GM19452 (cell line): Measurements from ENCODE around the gene DNHD1.

ENCODE experiments used
- ATAC-seq: cut with Tn5 transposase; IDR thresholded peaks from one replicate; pipeline ENCODE4 v1.9.1; 2021; ENCODE audit not compliant: unreplicated experiment

Gene DNHD1

GRCh38 chr11:6587360-6587953 is 90.4 kb downstream of the DNHD1 start:
- ATAC-seq, result no peak

- ATAC-seq, result no peak
These were observed 90.9 kb downstream of the DNHD1 start for GRCh38 chr11:6588018-6588417.

DNA sequence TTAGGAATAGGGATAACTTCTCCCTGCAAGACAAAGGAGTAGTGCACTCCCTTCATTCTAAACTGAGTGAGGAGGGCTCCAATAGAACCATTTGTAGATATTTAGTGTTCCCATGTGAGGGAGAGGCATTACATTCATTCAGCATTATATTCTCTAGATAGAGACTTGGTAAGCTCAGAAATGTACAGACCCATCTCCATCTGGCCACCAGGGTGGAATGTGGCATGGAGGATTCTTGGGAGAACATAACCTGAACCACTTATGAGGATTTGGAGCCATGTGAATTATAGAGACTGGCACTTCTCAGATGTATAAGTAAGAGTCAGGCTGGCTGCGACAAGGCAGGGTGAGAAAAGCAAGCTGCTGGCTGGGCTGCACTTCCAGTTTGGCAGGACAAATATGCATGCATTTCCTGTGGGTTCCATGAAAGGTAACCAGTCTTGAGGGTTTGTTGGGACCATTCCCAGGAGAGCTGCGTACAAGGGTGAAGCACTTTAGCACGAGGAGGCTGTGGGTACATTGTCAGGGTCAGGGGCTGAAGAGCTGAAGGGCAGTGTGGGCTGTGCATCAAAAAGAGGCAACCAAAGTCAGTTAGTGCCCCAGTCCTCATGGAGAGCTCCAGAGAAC is 97.2 kb downstream of the DNHD1 start:
- no peak for ATAC-seq

DNA sequence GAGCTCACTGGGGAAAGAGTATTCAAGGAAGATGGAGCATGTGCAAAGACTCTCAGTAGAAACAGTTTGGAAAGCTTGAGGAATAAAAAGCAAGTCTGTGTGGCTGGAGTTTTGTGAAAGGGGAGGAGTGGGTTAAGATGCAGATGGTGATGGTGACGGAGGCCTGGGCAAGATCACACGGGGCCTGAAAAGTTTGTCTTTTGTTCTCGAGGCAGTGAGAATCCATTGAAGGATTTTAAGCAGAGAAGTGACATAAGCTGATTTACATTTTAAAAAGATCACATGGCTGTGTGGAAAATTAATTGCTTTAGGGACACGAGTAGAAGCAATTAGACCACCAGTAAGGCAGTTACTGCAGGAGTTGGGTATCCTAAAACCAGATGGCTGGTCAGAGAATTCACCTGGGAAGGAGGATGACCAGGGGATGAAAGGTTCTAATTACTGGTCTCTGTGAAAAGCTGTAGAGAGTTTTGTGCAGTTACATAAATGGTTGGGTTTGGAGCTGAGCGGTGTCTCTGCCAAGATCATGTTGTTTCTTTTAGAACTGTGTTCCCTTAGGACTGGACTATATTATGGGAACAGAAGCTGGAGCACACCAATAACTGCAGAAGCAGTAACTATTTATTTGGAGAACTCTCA is 99.3 kb downstream of the DNHD1 start:
- ATAC-seq, result no peak

DNA sequence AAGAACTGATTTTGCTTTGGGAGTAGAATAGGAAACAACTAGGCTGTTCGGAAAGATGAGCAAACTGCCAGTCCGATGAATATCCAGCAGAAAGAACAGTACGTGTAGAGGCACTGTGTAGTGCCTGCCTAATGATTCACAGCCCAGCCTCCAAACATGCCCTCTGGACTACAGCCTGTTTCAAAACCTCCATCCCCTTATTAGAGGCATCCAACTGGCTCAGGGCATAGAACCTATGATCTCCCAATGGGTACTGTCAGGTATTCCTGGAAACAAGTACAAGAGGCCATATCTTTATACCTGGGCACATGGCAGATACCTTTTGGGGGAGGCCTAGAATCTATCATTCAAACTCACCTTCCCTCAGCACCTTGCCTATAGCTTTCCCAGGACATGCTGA is 101.5 kb downstream of the DNHD1 start:
- ATAC-seq, result no peak

DNA sequence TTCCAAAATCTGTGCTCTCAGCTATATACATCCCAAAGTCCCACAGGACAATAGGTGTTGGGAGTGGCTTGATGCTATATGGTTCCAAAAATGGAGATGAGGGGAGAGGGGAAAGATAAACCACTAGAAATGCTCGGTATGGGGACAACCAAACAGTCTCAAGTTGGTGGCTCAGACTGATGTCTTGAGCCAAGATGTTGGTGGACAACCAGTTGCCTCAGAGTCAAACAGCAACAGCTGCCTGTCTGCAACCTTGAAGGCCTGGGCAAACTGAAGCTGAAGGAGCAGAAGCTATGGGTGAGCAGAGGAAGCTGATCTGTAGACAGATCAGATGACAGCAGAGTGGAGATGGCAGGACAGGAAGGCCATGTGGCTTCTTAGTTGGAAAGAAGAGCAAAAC is 102.4 kb downstream of the DNHD1 start:
- no peak for ATAC-seq

- ATAC-seq, result no peak
These were observed 102.9 kb downstream of the DNHD1 start for GRCh38 chr11:6599881-6600390.

DNA sequence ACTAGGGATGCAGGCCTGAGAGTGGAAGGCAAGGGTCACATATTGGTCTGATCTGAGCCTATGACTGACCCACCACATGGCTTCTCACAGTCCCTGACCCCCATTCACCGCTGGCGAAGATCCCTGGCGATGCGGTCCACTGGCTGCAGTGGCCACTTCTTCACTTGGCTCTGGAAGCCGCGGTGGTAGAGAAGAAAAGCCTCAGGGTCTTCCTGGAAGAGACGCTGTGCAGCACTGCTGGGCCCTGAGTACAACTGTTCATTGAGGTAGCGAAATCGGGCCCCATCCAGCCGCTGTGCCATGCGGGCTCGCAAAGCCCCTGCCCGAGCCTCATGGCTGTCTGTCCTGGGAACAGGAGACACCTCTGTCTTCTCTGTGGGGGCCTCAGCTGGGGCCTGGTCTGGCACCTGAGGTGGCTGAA is 104.0 kb downstream of the DNHD1 start:
- no peak for ATAC-seq

DNA sequence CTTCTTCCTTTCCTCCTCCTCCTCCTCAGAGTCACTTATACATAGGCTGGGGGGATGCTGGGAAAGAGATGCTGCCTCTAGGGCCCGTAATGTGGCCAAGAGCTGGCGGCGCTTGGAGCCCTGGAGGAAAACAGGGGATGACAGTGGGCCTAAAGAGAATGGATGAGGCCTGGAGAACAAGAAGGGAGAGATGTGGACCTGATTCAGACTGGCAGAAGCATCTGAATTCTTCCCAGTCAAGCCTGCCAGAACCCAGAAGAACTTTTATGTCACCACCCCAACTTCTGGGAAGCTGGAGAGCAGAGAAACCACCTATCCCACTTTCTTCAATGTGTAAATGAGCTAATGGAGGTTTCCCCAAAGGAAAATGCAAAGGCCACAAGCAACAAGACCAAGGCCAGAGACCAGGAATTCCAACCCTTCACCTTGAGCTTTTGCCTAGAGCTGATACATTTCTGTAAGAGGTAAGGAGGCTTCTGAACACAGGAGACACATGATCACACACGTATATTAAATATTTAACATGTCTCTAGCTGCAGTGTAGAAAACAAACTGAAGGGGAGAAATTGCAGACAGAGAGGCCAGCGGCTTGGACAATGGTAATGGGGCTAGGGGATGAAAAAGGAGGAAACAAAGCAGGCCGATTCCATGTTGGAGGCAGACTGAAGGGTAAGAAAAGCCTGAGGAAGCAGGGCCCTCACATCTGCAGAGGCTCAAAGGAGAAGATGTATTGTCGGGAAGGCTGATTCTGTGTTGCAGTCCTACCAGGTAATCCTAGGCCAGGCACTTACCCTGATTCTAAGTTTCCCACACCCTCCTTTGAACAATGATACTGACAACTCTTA is 105.2 kb downstream of the DNHD1 start:
- no peak for ATAC-seq

- ATAC-seq, result peak; percentile 75
These were observed 106.4 kb downstream of the DNHD1 start, which contains the start of the genes ILK and RRP8 for GRCh38 chr11:6603287-6604080. TSS of gene ILK (plus strand) at chr11:6603774. CDS start at chr11:6604272, 498 bp downstream. TSS of gene RRP8 (minus strand) at chr11:6603616. CDS start at chr11:6603502, 114 bp downstream.

GRCh38 chr11:6604081-6604626 is 107.1 kb downstream of the DNHD1 start:
- peak; percentile 36 for ATAC-seq

DNA sequence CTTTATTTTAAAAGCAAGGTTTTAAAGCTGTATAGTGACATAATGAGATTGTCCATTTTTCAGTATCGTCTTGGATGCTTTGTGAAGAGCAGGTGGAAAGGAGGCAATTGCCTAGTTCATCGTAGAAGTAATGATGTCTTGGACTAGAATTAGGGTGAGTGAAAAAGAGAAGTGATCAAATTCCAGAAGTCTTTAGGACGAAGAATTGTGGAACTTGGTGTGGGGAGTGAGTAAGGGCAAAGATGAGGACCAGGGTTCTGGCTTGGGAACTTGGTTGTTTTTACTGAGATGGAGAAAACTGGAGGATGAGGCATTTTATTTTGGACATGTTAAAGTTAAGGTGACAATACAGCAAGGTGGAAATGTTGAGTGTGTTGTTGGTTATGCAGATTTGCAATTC is 107.7 kb downstream of the DNHD1 start:
- ATAC-seq, result no peak

DNA sequence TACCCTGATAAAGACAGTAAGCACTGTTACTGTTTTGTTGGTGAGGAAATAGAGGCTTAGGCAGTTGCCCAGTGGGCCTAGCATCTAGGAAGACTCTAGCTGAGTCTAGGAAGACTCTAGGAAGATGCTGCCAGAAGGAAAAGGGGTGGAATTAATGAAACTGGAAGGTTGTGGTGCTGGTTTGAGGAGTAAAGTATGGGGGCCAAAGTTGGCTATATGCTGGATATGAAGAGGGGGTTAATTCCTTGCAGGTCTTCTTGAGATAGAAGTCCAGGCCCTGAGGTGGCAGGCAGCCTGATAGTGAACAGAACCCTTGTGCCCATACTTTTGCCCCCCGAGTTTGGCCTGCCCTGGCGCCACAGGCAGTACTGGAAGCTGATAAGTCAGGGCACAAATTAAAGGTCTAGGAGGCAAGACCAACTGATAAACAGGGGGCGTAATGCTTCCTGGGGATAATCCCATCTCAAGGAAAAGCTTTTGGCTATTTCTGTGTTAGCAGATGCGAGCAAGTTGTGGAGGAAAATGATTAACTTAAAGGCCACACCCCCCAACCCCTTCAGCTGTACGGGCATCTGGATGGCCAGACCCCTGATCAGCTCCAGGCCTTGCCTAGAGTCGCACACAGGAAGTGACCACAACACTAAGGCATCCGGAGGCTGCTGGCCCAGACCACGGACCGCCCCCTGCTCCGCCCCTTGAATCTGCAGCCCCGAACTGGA is 109.5 kb downstream of the DNHD1 start:
- ATAC-seq, result peak; percentile 41

DNA sequence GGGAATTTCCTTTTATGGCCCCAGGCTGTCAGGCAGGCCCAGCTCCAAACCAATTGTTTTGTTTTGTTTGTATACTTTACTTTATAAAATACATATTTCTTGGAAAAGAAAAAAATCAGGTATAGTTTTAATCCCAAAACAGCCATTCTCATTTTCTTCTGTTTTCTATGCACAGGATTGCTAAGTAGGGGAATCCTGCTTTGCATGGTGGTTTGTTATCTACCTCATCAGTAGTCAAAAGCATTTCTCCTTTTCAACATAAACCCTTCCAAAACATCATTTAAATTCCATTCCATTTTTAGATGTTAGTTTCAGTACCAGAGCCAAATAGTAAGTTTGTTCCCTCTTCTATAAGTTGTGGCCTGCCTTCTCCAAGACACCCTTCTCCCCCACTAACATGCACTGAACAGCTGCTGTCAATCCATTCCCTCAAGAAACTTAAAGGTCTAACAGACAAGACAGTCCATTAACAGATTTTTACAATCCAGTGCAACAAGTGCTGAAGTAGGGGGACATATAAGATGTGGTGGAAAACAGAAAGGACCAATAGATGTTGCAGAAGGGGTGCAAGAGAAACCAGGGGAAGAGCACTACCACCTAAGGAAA is 110.2 kb downstream of the DNHD1 start:
- ATAC-seq, result no peak

DNA sequence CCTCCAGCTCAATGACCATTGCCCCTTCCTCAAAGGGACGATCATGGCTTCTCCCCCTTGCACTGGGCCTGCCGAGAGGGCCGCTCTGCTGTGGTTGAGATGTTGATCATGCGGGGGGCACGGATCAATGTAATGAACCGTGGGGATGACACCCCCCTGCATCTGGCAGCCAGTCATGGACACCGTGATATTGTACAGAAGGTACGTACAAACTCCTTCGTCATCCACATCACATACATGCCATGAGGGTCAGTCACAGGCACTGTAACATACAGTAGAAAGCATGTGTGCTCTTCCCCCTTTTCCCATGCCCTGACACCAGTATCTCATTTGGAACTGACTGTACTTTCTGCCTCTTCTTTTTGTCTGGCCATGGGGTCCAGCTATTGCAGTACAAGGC is 110.9 kb downstream of the DNHD1 start:
- ATAC-seq, result no peak

GRCh38 chr11:6608726-6609501 is 111.8 kb downstream of the DNHD1 start:
- no peak for ATAC-seq

DNA sequence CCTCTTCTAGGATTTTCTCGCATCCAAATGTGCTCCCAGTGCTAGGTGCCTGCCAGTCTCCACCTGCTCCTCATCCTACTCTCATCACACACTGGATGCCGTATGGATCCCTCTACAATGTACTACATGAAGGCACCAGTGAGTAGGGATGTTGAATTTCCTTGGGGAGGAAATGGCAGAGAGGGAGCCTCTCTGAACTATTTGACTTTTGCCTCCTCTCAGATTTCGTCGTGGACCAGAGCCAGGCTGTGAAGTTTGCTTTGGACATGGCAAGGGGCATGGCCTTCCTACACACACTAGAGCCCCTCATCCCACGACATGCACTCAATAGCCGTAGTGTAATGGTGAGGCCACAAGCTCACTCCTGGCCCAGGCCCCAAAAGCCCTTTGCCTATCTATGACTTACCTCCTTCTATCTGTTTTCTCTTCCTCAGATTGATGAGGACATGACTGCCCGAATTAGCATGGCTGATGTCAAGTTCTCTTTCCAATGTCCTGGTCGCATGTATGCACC is 112.5 kb downstream of the DNHD1 start:
- ATAC-seq, result no peak

DNA sequence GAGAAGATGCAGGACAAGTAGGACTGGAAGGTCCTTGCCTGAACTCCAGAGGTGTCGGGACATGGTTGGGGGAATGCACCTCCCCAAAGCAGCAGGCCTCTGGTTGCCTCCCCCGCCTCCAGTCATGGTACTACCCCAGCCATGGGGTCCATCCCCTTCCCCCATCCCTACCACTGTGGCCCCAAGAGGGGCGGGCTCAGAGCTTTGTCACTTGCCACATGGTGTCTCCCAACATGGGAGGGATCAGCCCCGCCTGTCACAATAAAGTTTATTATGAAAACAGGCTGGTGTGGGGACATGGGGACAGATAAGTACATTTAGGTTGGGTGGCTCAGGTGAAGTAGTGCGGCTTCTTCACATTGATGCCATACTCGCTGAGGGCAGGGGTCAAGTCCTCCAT is 113.5 kb downstream of the DNHD1 start:
- no peak for ATAC-seq
